Keratinocyte (primary cell): ENCODE data around the gene RBM47. TPM values are rescaled to one million over a fixed set of nuclear protein-coding genes. Genes with fewer than 3 reads are reported as not detected.
A peak's percentile ranks its signal among the peaks of the same experiment; 100 is the strongest.

Experiments used
- DNase-seq: peaks from one replicate; pipeline ENCODE4 v3.0.0-alpha.2; 2011; ENCODE audit warnings: low read depth, missing footprints, low spot score
- FAIRE-seq: peaks from 2 replicates; lab custom pipeline; 2011; peaks lifted over from hg19 to GRCh38; lab: Jason Lieb, UNC
- H2AFZ ChIP-seq: 2 replicates; pipeline ENCODE4 v1.6.0; 2012; ENCODE audit warnings: low read length, control low read depth, inconsistent platforms; ENCODE audit not compliant: control insufficient read depth
- H3K27ac ChIP-seq: 2 replicates; pipeline ENCODE4 v1.5.1; 2011; ENCODE audit warnings: low read length; ENCODE audit not compliant: control insufficient read depth, insufficient read depth
- H3K27me3 ChIP-seq: 3 replicates; pipeline ENCODE4 v1.6.0; 2011; ENCODE audit warnings: low read length; ENCODE audit not compliant: control insufficient read depth, insufficient read depth; ENCODE audit errors: extremely low read depth
- H3K36me3 ChIP-seq, 2 experiments: 2 replicates in 1 of 2; 3 replicates in 1 of 2; pipeline ENCODE4 v1.5.1; 2011; ENCODE audit warnings: low read length in 2 of 2, mild to moderate bottlenecking in 1 of 2; ENCODE audit not compliant: control insufficient read depth in 2 of 2, insufficient read depth in 2 of 2; ENCODE audit errors: extremely low read depth in 1 of 2
- H3K4me1 ChIP-seq: 3 replicates; pipeline ENCODE4 v1.5.1; 2011; ENCODE audit warnings: low read length; ENCODE audit not compliant: control insufficient read depth, insufficient read depth; ENCODE audit errors: extremely low read depth
- H3K4me2 ChIP-seq: 3 replicates; pipeline ENCODE4 v1.6.0; 2011; ENCODE audit warnings: low read depth, low read length; ENCODE audit not compliant: control insufficient read depth, insufficient read depth; ENCODE audit errors: extremely low read depth
- H3K4me3 ChIP-seq, 3 experiments: fragments of 200-600 bp in 1 of 3; sonication (generic) in 1 of 3; 2 replicates in 2 of 3; 3 replicates in 1 of 3; pipeline ENCODE4 v1.5.1; 2011 to 2016; ENCODE audit warnings: low read length in 3 of 3, mild to moderate bottlenecking in 3 of 3, control low read depth in 2 of 3, inconsistent platforms in 1 of 3, low read depth in 1 of 3, mixed read lengths in 1 of 3, mixed run types in 1 of 3, moderate library complexity in 1 of 3; ENCODE audit not compliant: control insufficient read depth in 2 of 3, insufficient read depth in 2 of 3; ENCODE audit errors: extremely low read depth in 1 of 3
- H3K79me2 ChIP-seq: 2 replicates; pipeline ENCODE4 v1.6.0; 2012; ENCODE audit warnings: low read length; ENCODE audit not compliant: control insufficient read depth, insufficient read depth
- H3K9ac ChIP-seq: 3 replicates; pipeline ENCODE4 v1.6.0; 2011; ENCODE audit warnings: low read length; ENCODE audit not compliant: control insufficient read depth, insufficient read depth; ENCODE audit errors: extremely low read depth
- H3K9me1 ChIP-seq: 3 replicates; pipeline ENCODE4 v1.6.0; 2011; ENCODE audit warnings: low read length; ENCODE audit not compliant: control insufficient read depth, insufficient read depth; ENCODE audit errors: extremely low read depth
- H3K9me3 ChIP-seq: 2 replicates; pipeline ENCODE4 v1.5.1; 2012; ENCODE audit warnings: low read depth, low read length; ENCODE audit not compliant: control insufficient read depth
- H4K20me1 ChIP-seq: 3 replicates; pipeline ENCODE4 v1.6.0; 2011; ENCODE audit warnings: low read length; ENCODE audit not compliant: control insufficient read depth, insufficient read depth; ENCODE audit errors: extremely low read depth
- EZH2 ChIP-seq: IDR thresholded peaks from one replicate; pipeline ENCODE4 v1.6.1; 2012; ENCODE audit warnings: inconsistent platforms, mild to moderate bottlenecking, low read length, moderate library complexity
- dilution Hi-C: fragments of 300-500 bp; cut with MboI; formaldehyde crosslinking; loops from one replicate; pipeline ENCODE4 v1.7.0; 2020; ENCODE audit warnings: low sequenced_read_pairs; ENCODE audit not compliant: extremely low pct_ligation_motif_present
- polyA plus RNA-seq, 5 experiments: library from polyadenylated mRNA; depleted of rRNA in 3 of 5; stranded (reverse) in 3 of 5; stranded (forward) in 1 of 5; unstranded in 1 of 5; fragments of >200 nt; gene quantifications; 1 replicate in 1 of 5; 2 replicates in 3 of 5; 3 replicates in 1 of 5; pipeline versions ENCODE4 v1.2.1 to v1.2.3, GENCODE V29; 2011 to 2012; ENCODE audit warnings: missing spikeins in 2 of 5, low read depth in 1 of 5, low replicate concordance in 1 of 5
- TF ChIP-seq, protein P1 (sequence below), 3 experiments: IDR thresholded peaks in 1 of 3; conservative IDR thresholded peaks in 1 of 3; optimal IDR thresholded peaks in 1 of 3; 2 replicates in 2 of 3; 3 replicates in 1 of 3; pipeline versions ENCODE3 to v1.5.1; 2011; ENCODE audit warnings: low read length in 3 of 3, mild to moderate bottlenecking in 3 of 3, moderate library complexity in 2 of 3, control low read depth in 1 of 3, inconsistent platforms in 1 of 3; ENCODE audit not compliant: insufficient read depth in 2 of 3; ENCODE audit errors: extremely low read depth in 1 of 3

The RBM47 gene
- polyA plus RNA-seq, 1 donor (not counting 4 experiments of a cell fraction or from before 2014, with no cell fraction given): 6.9 TPM

DNA sequence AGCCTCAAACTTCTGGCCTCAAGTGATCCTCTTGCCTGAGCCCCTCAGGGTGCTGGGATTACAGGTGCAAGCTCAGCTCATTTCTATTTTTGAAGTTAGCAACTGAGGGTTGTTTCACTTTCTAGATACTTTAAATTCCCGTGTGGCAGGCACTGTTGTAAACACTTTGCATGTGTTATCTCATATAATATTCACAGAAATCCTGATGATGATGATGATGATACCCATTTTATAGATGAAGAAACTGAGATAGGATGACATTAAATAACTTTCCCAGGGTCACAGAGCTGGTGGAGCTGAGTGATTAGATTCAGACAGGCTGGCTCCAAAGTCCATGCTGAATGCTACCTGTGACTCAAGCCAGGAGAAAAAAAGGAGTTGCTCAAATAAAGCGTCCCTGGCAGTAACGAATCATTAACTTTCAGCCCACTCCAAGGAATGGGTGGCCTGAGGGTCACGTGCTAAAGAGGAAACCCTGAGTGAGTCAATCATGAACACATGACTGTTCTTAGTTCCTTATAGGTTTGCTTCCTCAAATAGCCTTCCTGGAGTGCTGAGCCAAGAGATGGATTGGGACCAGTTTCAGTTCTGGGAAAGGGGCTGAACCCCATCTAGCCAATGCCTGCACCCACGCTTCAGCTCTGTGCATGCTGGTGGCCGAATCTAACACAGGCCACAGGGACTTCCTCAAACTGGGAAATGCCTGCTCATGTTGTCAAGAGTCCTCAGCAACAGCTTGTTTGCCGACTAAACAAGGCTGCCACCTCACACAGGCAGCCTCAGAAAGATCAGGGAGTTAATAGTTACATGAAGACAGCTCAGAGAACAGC lies 52.8 kb downstream of the RBM47 start:
- H3K79me2 ChIP-seq: no peaks in the 10 kb centered on the region
- H2AFZ ChIP-seq: peak overlapping the region; percentile 67
- TF ChIP-seq, protein P1, sequence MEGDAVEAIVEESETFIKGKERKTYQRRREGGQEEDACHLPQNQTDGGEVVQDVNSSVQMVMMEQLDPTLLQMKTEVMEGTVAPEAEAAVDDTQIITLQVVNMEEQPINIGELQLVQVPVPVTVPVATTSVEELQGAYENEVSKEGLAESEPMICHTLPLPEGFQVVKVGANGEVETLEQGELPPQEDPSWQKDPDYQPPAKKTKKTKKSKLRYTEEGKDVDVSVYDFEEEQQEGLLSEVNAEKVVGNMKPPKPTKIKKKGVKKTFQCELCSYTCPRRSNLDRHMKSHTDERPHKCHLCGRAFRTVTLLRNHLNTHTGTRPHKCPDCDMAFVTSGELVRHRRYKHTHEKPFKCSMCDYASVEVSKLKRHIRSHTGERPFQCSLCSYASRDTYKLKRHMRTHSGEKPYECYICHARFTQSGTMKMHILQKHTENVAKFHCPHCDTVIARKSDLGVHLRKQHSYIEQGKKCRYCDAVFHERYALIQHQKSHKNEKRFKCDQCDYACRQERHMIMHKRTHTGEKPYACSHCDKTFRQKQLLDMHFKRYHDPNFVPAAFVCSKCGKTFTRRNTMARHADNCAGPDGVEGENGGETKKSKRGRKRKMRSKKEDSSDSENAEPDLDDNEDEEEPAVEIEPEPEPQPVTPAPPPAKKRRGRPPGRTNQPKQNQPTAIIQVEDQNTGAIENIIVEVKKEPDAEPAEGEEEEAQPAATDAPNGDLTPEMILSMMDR (optimal IDR thresholded peaks at IDR 0.05 in 1 of 3, IDR thresholded peaks at IDR 0.05 in 1 of 3, conservative IDR thresholded peaks at IDR 0.05 in 1 of 3; ENCODE audit: extremely low read depth in 1 of 3, insufficient read depth in 2 of 3, low read length in 3 of 3): no peak
- no peak for TF ChIP-seq EZH2
- no peaks in the 10 kb centered on the region for H4K20me1 ChIP-seq
- no peaks in the 10 kb centered on the region for H3K9me3 ChIP-seq
- H3K9ac ChIP-seq: peak overlapping the region; percentile 61
- H3K4me2 ChIP-seq: peak overlapping the region; percentile 80
- no peaks in the 10 kb centered on the region for H3K9me1 ChIP-seq
- H3K27ac ChIP-seq: peak overlapping the region; percentile 82
- no peaks in the 10 kb centered on the region for H3K36me3 ChIP-seq
- FAIRE-seq: peak; percentile 95
- dilution Hi-C loops: no loop called here
- H3K4me1 ChIP-seq: peaks cover 24% of the 10 kb centered on the region
- DNase-seq: peak; percentile 75
- H3K27me3 ChIP-seq: no peaks in the 10 kb centered on the region
- peak overlapping the region in 2 of 3 experiments; percentile 47 to 51 for H3K4me3 ChIP-seq

DNA sequence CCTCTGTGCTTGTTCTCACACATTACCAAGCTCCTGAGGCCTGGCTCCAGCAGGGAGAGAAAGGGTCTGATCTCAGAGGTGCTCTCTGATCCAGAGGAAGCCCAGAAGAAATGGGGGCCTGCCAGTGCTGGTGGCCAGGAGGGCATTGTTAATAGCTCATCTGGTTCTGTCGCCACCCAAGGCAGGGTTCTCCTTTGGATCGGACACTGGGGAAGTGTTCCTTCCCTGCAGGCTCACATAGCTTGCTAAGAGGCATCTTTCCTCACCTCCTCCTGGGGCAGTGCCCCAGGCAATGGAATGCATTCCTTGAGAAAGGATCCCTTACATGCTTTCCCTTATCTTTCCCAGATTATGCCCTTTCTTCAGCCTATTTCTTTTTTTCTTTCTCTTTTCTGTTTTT lies 53.8 kb downstream of the RBM47 start:
- Histone ChIP-seq H3K4me2 (no peak overlapping the region), H3K79me2 (no peaks in the 10 kb centered on the region), H3K4me1 (peaks cover 24% of the 10 kb centered on the region), H3K9me3 (no peaks in the 10 kb centered on the region), H3K9ac (no peak overlapping the region), H2AFZ (no peak overlapping the region), H3K9me1 (no peaks in the 10 kb centered on the region), H4K20me1 (no peaks in the 10 kb centered on the region), H3K36me3 (no peaks in the 10 kb centered on the region), H3K27me3 (no peaks in the 10 kb centered on the region), H3K4me3 (no peak overlapping the region), H3K27ac (no peak overlapping the region)
- DNase-seq: no peak
- TF ChIP-seq EZH2: no peak
- TF ChIP-seq, protein P1 (optimal IDR thresholded peaks at IDR 0.05 in 1 of 3, IDR thresholded peaks at IDR 0.05 in 1 of 3, conservative IDR thresholded peaks at IDR 0.05 in 1 of 3; ENCODE audit: extremely low read depth in 1 of 3, insufficient read depth in 2 of 3, low read length in 3 of 3): no peak
- no peak for FAIRE-seq
- dilution Hi-C loops: no loop called here
